Activated naive CD4-positive, alpha-beta T cell treated with anti-CD3 and anti-CD28 coated beads, Interleukin-2, amount 50 U/mL, for 72 hours (primary cell): Measurements from ENCODE around the gene DAP. TPM values are rescaled to one million over a fixed set of nuclear protein-coding genes. Genes with fewer than 3 reads are reported as not detected.

Experiments used
- ATAC-seq, 2 donors: fragments of 150-1000 bp; cut with Tn5 transposase; 2 replicates each; pipeline ENCODE4 v1.10.0; 2021; ENCODE audit warnings: mild to moderate bottlenecking in 2 of 2, moderate library complexity in 2 of 2
- DNase-seq, 2 donors: peaks; one replicate each; pipeline ENCODE4 v3.0.0; 2021 to 2022; ENCODE audit warnings: low spot score in 2 of 2
- H3K27ac Mint-ChIP-seq, 2 donors: one replicate each; pipeline ENCODE4 v1.8.0; 2022; ENCODE audit warnings: mild to moderate bottlenecking in 2 of 2, mixed read lengths in 2 of 2
- H3K36me3 Mint-ChIP-seq, 2 donors: one replicate each; pipeline ENCODE4 v1.8.0; 2022; ENCODE audit warnings: mixed read lengths in 2 of 2
- H3K9me3 Mint-ChIP-seq, 2 donors: one replicate each; pipeline ENCODE4 v1.8.0; 2022; ENCODE audit warnings: mixed read lengths in 2 of 2
- total RNA-seq, 2 donors: library from RNA; stranded (reverse); gene quantifications; one replicate each; pipeline ENCODE4 v1.2.3, GENCODE V29; 2022

The DAP gene
- total RNA-seq, 2 donors from 2014 or later: 21.9 to 37.7 TPM

GRCh38 chr5:10772901-10773585, 12.0 kb upstream of the DAP start:
- Mint-ChIP-seq H3K27ac (no peak overlapping the region), H3K36me3 (no peaks in the 10 kb centered on the region), H3K9me3 (no peaks in the 10 kb centered on the region)
- ATAC-seq (no peak), DNase-seq (no peak)

- DNase-seq: no peak
- no peak for ATAC-seq
- Mint-ChIP-seq H3K9me3 (no peaks in the 10 kb centered on the region), H3K36me3 (no peaks in the 10 kb centered on the region), H3K27ac (no peak overlapping the region)
These were observed 7.4 kb upstream of the DAP start for GRCh38 chr5:10768328-10768899.

- H3K9me3 Mint-ChIP-seq: no peaks in the 10 kb centered on the region
- ATAC-seq (no peak), DNase-seq (no peak)
- H3K27ac Mint-ChIP-seq: no peak overlapping the region
- H3K36me3 Mint-ChIP-seq: peaks cover 7 to 15% of the 10 kb centered on the region in 2 donors
These were observed 1.9 kb upstream of the DAP start for GRCh38 chr5:10762776-10763500.

GRCh38 chr5:10761933-10762775, 1.1 kb upstream of the DAP start:
- peaks cover 7 to 15% of the 10 kb centered on the region in 2 donors for H3K36me3 Mint-ChIP-seq
- no peak for DNase-seq
- no peaks in the 10 kb centered on the region for H3K9me3 Mint-ChIP-seq
- ATAC-seq: no peak
- peak overlapping the region in 1 of 2 donors; percentile 70 for H3K27ac Mint-ChIP-seq

- peaks cover 7 to 16% of the 10 kb centered on the region in 2 donors for H3K36me3 Mint-ChIP-seq
- ATAC-seq (no peak), DNase-seq (no peak)
- no peaks in the 10 kb centered on the region for H3K9me3 Mint-ChIP-seq
- peak overlapping the region in 1 of 2 donors; percentile 84 for H3K27ac Mint-ChIP-seq
These were observed 181 bp downstream of the DAP start for GRCh38 chr5:10760921-10761184.

- DNase-seq: peak in 1 of 2 donors; percentile 33
- H3K36me3 Mint-ChIP-seq: peaks cover 7 to 21% of the 10 kb centered on the region in 2 donors
These were observed 726 bp downstream of the DAP start for GRCh38 chr5:10760096-10760920.

GRCh38 chr5:10759111-10759510, 1.9 kb downstream of the DAP start:
- Mint-ChIP-seq H3K36me3 (peaks cover 7 to 32% of the 10 kb centered on the region in 2 donors), H3K27ac (peak overlapping the region in 1 of 2 donors; percentile 13), H3K9me3 (no peaks in the 10 kb centered on the region)
- DNase-seq (no peak), ATAC-seq (no peak)

More at GRCh38 chr5:10760096-10760920, 726 bp downstream of the DAP start:
- peak; percentile 29 to 41 for ATAC-seq
- Mint-ChIP-seq H3K27ac (peak overlapping the region; percentile 84 to 98), H3K9me3 (no peaks in the 10 kb centered on the region)

GRCh38 chr5:10757922-10758555, 3.0 kb downstream of the DAP start:
- ATAC-seq: no peak
- DNase-seq: no peak
- Mint-ChIP-seq H3K9me3 (no peaks in the 10 kb centered on the region), H3K36me3 (peaks cover 7 to 32% of the 10 kb centered on the region in 2 donors), H3K27ac (peak overlapping the region in 1 of 2 donors; percentile 67)

GRCh38 chr5:10757043-10757442, 4.0 kb downstream of the DAP start:
- Mint-ChIP-seq H3K27ac (peak overlapping the region; percentile 29 to 67), H3K36me3 (peaks cover 7 to 32% of the 10 kb centered on the region in 2 donors), H3K9me3 (no peaks in the 10 kb centered on the region)
- DNase-seq: no peak
- ATAC-seq: no peak

GRCh38 chr5:10756549-10756948, 4.5 kb downstream of the DAP start:
- Mint-ChIP-seq H3K27ac (peak overlapping the region in 1 of 2 donors; percentile 44), H3K9me3 (no peaks in the 10 kb centered on the region), H3K36me3 (peaks cover 7 to 32% of the 10 kb centered on the region in 2 donors)
- no peak for DNase-seq
- peak; percentile 5 to 65 for ATAC-seq

- peak overlapping the region in 1 of 2 donors; percentile 40 for H3K27ac Mint-ChIP-seq
- no peak for ATAC-seq
- H3K36me3 Mint-ChIP-seq: peaks cover 0 to 17% of the 10 kb centered on the region in 2 donors
- no peak for DNase-seq
- no peaks in the 10 kb centered on the region for H3K9me3 Mint-ChIP-seq
These were observed 7.9 kb downstream of the DAP start for GRCh38 chr5:10753178-10753577.

- Mint-ChIP-seq H3K36me3 (peaks cover 0 to 17% of the 10 kb centered on the region in 2 donors), H3K27ac (peak overlapping the region in 1 of 2 donors; percentile 40), H3K9me3 (no peaks in the 10 kb centered on the region)
- ATAC-seq (no peak), DNase-seq (no peak)
These were observed 8.6 kb downstream of the DAP start for GRCh38 chr5:10752451-10752850.

GRCh38 chr5:10750909-10751308, 10.1 kb downstream of the DAP start:
- Mint-ChIP-seq H3K27ac (peak overlapping the region in 1 of 2 donors; percentile 59), H3K9me3 (no peaks in the 10 kb centered on the region), H3K36me3 (peaks cover 0 to 17% of the 10 kb centered on the region in 2 donors)
- no peak for ATAC-seq
- DNase-seq: no peak

GRCh38 chr5:10747678-10748622, 13.1 kb downstream of the DAP start:
- H3K9me3 Mint-ChIP-seq: no peaks in the 10 kb centered on the region
- peaks cover 24% of the 10 kb centered on the region in 2 donors for H3K36me3 Mint-ChIP-seq
- no peak for ATAC-seq
- no peak for DNase-seq
- no peak overlapping the region for H3K27ac Mint-ChIP-seq

- Mint-ChIP-seq H3K27ac (peak overlapping the region in 1 of 2 donors; percentile 28), H3K9me3 (no peaks in the 10 kb centered on the region), H3K36me3 (peaks cover 36% of the 10 kb centered on the region in 2 donors)
- DNase-seq (no peak), ATAC-seq (no peak)
These were observed 14.3 kb downstream of the DAP start for GRCh38 chr5:10746711-10747110.
